ENCODE data around the gene ERC2. TPM values are rescaled to one million over a fixed set of nuclear protein-coding genes. Genes with fewer than 3 reads are reported as not detected.

The ERC2 gene
- total RNA-seq, 1 donor from 2014 or later = 1.3 TPM

DNA sequence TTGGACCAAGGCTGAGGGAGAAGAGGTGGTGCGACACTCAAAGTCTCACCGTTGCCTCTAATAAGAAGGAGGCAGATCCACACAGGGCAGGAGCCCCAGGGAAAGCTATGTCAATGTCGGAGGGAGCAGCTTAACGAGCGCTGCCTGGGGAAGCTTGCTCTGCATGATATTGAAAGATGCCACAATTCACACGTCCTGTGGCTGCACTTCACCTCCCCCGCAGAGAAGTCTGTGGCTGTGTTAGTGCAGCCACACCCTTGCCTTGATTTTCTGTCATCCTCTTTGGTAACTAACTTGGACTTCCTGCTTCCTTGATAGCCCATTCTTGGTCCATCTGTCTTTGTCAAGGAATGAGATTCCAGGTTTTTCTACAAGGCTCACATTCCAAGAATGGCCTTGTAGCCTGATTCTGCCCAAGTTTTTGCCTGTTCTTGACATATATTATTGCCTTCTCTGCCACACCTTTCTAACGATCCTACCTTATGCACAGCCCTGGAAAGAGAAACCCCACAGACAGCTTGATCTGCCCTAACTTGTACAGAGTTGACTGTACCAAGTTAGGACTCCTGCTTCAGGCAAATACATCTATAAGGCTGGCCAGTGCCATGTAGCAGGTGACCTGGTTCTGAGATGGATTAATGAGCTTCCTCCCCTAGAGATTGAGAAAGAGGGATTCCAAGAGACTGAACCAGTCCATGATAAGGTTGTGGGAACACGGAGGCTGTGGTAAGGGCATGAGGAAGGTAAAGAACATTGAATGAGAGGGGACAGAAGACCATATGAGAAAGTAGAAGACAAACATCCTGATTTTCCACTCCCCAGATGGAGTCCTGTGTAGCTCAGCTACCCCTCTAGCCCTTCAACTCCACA is 828.1 kb downstream of the ERC2 start:
- no peak for DNase-seq (ENCODE audit: extremely low read depth, low read depth, low spot score)

DNA sequence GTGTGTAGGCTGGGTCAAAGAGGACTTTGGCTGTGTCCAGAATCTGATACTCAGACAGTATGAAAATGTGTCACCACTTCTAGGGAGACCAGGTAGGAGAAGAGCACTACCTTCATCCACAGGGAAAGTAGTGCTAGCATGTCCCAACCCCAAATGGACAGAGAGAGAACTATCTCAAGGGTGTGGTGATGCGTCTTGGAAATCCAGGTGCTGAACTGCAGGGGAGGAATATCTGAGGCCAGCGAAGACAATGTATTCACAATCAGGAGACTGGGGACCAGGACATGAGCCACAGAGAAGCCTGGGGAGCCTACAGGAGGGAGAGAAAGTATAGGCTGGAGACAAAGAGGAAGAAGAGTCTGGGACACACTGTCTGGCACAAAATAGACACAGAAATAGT is 829.1 kb downstream of the ERC2 start:
- no peak for DNase-seq (ENCODE audit: extremely low read depth, low read depth, low spot score)

DNA sequence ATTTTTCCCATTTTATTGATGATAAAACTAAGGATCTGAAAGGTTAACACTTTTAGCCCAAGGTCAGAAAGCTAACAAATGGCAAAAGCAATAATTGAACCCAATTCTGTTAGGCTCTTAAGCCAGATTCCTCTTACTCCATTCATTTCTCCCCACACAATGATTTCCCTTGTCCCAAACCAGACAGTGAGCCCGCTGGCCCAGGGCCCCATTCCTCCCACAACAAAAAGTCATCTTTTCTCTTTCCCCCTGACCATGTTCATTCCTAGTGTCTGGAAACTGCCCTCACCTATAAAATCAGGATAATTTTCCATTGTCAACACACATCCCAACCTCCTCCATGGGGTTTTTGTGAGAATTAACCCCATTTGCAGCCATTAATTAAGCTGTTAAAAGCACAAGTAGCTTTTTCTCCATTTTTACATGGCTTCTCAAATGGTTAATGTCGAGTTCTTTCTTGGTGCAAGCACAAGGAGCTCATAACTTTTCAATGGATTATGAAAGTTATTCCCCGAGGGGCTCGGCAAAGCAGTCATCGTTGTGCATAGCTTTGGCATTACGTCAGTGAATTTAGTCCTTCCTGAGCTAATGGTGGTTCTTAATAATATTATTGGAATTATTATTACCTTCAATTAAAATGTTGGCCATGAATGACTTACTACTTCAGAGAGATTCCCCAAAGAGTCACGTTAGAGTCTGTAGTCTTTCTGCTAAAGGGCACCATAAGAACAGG is 830.2 kb downstream of the ERC2 start:
- no peak for DNase-seq (ENCODE audit: extremely low read depth, low read depth, low spot score)

DNA sequence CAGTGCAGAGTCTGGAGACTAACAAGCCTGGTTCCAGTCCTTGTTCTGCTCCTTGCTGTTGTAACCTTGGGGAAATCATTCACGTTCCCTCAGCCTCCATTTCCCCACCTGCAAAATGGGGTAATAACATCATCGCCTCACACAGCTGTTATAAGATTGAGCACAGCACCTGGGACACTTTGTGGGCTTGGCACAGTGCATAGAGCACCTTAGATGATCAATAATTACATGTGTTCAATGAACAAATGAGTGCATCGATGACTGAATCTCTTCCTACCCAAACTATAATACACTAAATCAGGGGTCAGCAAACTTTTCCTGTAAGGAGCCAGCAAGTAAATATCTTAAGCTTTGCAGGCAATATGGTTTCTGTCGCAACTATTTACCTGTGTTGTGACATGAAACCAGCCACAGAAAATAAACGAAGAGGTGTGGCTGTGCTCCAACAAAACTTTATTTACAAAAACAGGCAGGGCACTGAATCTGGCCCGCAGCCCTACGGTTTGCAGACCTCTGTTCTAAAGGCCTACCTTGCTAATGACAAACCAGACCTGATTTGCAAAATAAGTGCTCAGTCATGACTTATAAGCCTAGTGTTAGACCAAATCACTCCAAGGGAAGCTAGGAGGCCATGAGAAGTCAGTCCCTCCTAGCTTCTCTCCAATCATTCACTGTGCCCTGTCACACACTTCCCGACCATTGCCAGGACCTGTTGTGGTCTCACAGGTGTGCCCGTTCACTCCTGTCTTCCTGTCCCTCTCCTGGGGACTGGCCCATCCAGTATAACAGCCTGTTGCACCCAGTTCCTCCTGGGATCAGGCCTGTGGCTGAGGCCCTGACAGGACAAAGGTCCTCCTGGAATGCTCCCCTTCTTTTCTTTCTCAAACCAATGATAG is 831.7 kb downstream of the ERC2 start:
- DNase-seq (ENCODE audit: extremely low read depth, low read depth, low spot score) = no peak

DNA sequence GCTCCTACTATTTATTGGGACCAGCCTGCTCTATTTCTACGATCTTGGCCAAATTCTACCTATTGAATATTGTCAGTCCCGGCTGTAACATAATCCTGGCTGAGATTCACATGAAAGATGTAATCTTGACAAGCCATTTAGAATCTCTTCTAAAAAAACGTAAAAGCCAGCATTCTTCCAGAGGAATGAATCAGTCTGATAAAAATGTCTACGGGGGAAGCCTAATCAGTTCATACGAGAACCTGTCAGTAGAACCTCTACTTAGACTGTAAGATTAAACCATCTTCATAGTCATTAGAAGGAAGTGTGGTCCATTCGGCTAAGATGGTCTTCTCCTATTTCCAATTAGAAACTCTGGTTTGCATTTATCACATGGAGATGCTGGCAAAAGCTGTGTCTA is 833.9 kb downstream of the ERC2 start:
- no peak for DNase-seq (ENCODE audit: extremely low read depth, low read depth, low spot score)

DNA sequence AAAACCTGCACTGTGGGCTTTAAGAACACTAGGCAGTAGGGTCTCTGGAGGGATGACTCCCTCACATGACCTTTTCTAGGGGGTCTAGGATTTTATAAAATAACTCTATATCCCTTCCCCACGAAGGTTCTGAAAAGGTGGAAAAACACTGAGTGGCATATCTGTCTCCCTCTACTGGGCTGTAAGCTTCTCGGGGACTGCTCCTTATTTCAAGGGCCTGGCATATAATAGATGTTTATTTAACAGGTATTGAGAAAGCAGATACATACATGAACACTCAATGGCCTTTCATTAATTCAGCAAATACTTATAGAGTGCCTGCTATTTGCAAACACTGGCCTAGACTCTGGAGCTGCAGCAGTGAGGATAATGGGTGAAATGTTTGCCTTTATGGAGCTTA is 834.9 kb downstream of the ERC2 start:
- no peak for DNase-seq (ENCODE audit: extremely low read depth, low read depth, low spot score)

DNA sequence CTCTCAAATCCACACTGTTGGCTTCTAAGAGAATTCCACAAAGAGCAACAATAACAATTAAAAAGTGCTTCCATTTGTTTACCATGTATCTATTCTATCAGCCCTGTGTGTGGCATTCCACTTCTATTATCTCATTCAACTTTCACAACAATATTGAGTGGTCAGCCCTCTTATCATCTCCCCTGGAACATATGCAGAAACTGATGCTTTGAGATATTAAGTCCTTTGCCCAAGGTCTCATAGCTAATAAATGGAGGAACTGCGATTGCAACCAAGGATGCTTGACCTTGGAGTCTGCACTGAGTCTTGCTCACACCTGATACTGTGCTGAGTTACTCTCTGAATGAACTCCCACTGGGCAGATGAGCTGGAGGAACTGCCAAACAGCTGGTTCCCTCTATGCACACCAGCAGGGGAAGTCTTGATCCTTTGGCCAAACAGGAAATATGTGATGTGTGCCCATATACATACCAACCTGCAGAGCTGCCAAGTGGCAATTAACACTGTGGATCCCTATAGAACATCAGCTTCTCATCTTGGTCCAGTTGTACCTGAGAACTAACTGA is 836.4 kb downstream of the ERC2 start:
- DNase-seq (ENCODE audit: extremely low read depth, low read depth, low spot score) = no peak

DNA sequence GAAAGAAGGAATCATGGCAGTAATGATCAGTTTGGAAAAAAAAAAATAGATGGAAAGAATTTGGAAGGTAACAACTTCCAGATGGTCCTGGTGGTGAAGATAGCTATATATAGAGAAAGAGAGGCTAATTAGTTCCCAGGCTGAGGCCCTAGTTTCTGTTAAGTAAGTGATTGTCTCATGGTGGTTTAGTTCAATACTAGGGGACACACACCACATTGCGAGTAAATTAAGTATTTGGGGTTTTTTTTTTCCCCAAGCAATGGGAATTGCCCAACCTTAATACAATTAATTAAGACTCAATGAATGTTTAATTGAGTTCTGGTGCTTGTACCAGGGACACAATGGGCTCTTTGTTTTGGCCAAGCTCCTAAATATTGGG is 837.4 kb downstream of the ERC2 start:
- DNase-seq (ENCODE audit: extremely low read depth, low read depth, low spot score) = no peak

DNA sequence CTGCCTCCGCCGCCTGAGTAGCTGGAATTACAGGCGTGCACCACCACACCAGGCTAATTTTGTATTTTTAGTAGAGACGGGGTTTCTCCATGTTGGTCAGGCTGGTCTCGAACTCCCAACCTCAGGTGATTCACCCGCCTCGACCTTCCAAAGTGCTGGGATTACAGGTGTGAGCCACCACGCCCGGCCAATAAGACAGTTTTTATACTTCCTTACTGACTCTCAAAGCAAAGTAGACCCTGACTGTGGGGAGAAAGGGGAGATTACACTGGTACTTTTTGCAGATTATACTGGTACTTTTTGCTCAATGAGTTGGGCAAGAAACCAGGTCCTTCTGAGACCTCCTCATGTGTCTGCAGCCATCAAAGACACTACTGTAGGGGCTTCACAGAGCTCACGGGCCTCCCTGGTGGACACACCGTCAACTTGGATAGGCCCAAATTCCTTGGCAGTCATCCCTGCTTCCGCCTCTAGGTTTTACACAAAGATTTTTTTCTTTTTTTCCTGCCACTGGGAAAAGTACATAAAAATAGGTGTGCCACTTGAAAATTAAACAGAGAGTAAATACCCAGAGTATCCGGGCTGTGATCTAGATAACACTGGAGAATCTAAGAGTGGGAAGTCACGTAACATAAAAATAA is 837.9 kb downstream of the ERC2 start:
- no peak for DNase-seq (ENCODE audit: extremely low read depth, low read depth, low spot score)

DNA sequence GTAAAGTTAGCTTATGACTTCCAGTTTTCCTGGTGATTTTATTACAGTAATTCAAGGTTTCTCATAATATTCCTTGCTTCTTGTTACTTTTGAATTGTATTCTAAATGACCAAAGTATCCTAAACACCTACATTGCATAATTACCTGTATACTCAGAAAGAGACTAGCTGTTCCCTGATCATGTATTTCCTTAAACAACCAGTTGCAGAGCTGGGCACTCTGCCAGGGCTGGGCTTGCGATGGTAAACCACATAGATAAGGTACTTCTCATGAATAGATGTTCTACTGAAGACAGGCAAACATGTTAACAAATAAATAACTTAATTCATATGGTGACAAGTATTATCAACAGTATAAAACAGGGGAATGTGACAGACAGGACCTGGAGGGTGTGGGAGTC is 838.8 kb downstream of the ERC2 start:
- DNase-seq (ENCODE audit: extremely low read depth, low read depth, low spot score) = no peak

DNA sequence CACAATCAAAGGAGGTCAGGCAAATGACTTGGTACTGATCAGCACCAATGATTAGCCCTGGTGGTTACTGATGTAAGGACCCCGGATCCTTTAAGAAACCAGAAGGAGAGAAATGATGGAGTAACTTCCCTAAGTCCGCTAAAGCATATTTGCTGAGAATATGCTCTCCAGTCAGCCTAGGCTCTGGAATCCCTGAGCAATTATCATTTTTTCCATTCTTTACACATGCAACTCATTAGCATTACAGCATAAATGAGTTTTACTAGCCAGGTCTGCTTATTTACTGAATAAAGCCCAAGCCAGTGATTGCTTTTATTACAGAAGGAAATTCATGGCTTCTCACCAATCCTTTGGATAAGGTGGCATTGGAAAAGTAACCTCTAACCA is 842.0 kb downstream of the ERC2 start:
- no peak for DNase-seq (ENCODE audit: extremely low read depth, low read depth, low spot score)

DNA sequence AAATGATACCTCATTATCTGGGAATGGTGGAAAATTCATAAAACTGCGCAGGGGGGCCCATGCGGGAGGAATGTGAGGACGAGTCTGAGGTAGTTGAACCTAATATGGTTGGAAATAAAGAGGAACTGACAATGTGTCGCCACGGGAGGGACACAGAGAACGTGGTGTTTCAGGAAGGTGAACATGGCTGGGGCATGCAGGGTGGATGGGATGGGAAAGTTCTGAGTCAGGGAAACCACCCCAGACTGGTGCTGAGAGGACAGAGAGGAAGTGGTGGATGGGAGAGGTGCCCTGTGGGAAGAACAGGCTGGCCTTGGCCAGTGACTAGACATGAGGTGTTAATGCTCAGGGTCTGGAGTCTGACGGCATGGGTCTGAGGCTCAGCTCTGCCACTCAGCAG is 844.0 kb downstream of the ERC2 start:
- DNase-seq (ENCODE audit: extremely low read depth, low read depth, low spot score) = no peak

DNA sequence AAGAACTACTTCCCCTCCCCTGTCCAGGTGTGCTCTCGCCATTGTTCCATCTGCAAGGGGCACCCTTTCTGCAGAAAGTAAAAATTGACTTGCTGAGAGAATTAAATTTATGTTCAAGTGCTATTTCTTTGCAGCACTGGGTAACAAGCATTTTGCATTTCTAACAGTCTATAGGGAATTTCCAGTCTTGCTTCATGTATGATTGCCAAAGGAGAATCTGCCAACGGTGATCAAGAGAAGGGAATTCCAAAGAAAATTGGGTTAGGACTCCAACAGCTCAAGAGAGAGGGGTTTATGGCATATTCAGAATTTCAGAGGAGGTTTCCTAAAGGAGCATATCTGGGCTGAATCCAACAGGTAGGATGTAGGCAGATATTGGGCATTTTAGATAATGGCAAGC is 844.5 kb downstream of the ERC2 start:
- no peak for DNase-seq (ENCODE audit: extremely low read depth, low read depth, low spot score)

DNA sequence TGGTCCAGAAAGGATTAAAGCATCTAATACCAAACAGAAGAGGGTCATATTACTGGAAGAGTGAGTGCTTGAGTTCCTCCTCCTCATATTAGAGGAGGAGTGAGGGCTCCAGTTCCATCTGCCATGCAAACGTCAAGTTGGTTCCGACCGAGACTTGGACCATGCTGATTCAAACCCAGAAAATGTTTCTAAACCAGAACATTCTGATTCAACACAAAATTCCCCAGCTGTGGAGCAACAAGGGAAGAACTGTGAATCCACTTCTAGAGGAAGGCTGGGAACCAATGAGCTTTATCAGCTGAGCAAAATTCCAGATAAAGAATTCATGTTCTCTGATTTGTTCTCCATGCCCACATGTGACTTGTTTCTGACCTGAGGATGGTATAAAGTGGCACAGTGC is 845.5 kb downstream of the ERC2 start:
- no peak for DNase-seq (ENCODE audit: extremely low read depth, low read depth, low spot score)

DNA sequence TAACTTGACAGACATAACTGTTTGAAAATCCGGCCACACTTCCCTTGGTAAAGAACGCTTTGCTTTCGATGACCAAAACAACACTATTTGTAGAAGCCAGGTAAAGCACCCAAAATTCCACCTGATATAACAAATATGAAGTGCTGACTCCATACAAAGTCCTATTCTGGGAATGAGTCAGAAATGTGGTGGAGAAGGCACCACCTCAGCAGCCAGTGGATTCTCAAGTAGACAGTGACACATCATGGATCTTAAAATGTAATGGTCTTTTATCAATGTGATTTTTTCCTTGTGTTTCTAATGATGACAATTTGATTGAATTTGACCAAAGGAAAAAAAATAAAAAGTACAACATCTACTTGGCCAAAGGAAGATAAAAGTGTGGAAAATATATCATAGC is 846.2 kb downstream of the ERC2 start:
- DNase-seq (ENCODE audit: extremely low read depth, low read depth, low spot score) = no peak

DNA sequence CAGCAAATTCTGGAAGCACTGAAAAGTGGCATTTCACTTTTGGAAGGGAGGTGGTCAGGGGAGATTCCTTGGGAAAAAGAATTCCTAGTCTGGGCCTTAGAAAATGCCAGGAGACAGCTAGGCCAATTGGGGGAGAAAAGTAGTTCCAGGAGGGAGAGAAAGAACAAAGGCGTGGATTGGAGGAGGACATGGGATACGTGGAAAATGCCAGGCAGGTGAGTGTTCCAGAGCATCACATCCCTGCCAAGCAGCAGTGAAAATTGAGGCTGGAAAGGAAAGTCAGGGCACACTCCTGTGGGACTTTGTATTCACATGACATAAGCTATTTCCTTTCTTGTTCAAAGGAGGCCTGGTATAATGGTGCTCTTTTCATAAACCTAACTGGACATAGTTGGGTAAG is 846.6 kb downstream of the ERC2 start:
- no peak for DNase-seq (ENCODE audit: extremely low read depth, low read depth, low spot score)

DNA sequence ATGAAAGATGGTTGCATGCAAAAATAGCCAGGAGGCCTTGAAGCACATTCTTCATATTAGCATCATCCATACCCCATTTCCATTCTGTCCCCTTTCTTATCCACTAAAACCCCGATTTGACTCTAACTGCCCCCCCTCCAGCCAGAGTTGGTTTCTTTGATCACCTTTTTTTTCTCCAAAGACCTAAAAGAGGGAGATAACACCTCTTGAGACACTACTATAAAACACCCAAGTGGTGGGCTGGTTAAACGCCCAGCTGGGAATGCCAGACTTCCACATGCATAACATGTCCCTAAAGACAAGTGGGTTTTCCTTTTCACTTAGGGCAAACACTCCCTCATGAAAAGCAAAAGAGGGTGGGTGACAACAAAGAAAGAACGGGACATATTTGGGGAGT is 847.2 kb downstream of the ERC2 start:
- DNase-seq (ENCODE audit: extremely low read depth, low read depth, low spot score) = no peak

DNA sequence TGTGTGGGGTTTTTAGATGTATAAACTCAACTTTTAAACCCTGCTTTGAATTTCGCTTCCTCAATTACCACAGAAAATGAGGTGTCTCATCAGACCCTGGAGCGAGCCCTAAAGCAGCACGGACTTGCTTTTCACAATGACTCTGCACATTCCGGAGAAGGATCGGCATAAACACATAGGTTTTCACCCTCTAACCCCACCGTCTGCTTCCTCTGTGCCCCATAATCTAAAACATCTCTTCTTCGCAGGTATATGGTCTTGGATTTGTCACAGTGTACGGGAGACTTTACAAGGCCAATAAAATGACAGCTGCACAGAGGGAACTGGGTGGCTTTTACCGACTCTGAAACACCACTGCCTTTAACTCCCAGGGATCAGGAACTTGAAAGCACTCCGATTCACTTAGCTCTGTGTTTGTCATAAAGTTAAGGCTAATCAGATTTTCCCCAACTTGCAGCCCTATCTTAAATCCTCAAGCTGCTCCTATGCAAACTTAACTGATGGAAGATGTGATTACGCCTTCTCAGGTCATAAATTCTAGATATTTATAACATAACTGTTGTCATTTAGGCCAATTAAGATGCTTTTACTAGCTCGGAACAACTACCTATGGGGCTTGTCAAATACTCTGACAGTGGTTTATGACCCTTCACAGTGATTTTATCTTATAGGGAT is 847.8 kb downstream of the ERC2 start:
- no peak for DNase-seq (ENCODE audit: extremely low read depth, low read depth, low spot score)

DNA sequence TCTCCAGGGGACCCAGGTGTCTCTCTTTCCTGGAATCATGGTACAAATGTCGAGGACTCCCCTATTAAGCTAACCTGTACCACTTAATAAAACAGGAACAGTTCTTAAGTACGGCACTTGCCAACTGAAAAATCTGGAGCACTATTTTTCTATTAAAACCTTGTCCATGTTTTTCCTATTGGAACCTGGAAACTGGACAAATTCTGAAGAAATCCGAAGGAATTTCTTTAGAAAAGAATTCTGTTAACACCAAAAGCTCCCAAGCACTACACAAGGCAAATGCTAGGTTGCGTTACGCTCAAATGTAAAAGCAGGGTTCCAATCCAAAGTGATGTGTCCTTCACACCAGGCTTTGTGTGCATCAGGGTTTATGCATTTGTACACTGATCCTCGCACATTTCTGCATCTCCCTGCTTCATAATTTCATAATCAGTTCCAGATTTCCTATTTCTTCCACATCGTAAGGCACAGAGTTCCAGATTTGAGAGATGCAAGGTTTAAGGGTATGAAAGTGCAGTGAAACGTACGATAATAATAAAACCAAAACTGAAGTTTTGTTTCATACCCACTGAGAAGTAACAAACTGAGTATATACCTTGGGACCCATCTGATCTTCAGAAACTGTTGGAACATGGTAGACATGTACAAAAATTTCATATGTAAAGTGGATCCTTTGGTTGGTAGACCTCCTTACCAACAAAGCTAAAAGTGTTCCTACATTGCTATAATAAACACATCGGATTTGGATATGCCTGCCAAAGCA is 849.0 kb downstream of the ERC2 start:
- DNase-seq (ENCODE audit: extremely low read depth, low read depth, low spot score) = no peak

Measured in glomerular endothelial cell (primary cell).